Upper lobe of left lung (tissue), 6 donors: Measurements from ENCODE around the gene PRKCH. TPM values are rescaled to one million over a fixed set of nuclear protein-coding genes. Genes with fewer than 3 reads are reported as not detected.

ENCODE experiments used
- ATAC-seq, 2 donors: fragments of 200-7000 bp; cut with Tn5 transposase; one replicate each; pipeline ENCODE4 v1.9.1; 2022; ENCODE audit warnings: mild to moderate bottlenecking in 2 of 2, moderate library complexity in 2 of 2; ENCODE audit not compliant: low FRiP score in 2 of 2
- DNase-seq, 2 donors: peaks; one replicate each; pipeline ENCODE4 v3.0.0-alpha.2; 2019 to 2020
- H3K27ac ChIP-seq, 4 donors: fragments of 200-600 bp; sonication (generic); one replicate each; pipeline ENCODE4 v1.5.1; 2016 to 2019
- H3K27me3 ChIP-seq, 4 donors: fragments of 200-600 bp; sonication (generic); one replicate each; pipeline ENCODE4 v1.5.1; 2017 to 2019
- H3K36me3 ChIP-seq, 4 donors: fragments of 200-600 bp; sonication (generic); one replicate each; pipeline ENCODE4 v1.5.1; 2016 to 2019
- H3K4me1 ChIP-seq, 4 donors: fragments of 200-600 bp; sonication (generic); one replicate each; pipeline ENCODE4 v1.5.1; 2018 to 2019
- H3K4me3 ChIP-seq, 4 donors: fragments of 200-600 bp; sonication (generic); one replicate each; pipeline ENCODE4 v1.5.1; 2017 to 2019; ENCODE audit warnings: mild to moderate bottlenecking in 2 of 4, moderate library complexity in 1 of 4
- H3K9me3 ChIP-seq, 4 donors: fragments of 200-600 bp; sonication (generic); one replicate each; pipeline ENCODE4 v1.5.1; 2018 to 2019
- EP300 ChIP-seq, 4 donors: sonication (generic); formaldehyde crosslinking; IDR thresholded peaks; one replicate each; pipeline ENCODE4 v1.5.1; 2017; ENCODE audit warnings: antibody characterized with exemption in 4 of 4, control low read depth in 2 of 4
- POLR2A ChIP-seq, 4 donors: fragments of 450-650 bp; IDR thresholded peaks; one replicate each; pipeline ENCODE4 v1.5.1; 2016 to 2017; ENCODE audit warnings: antibody characterized with exemption in 4 of 4, mild to moderate bottlenecking in 2 of 4
- POLR2AphosphoS5 ChIP-seq, 2 donors: sonication (generic); formaldehyde crosslinking; IDR thresholded peaks; one replicate each; pipeline ENCODE4 v1.5.1; 2017; ENCODE audit warnings: antibody characterized with exemption in 2 of 2
- WGBS, 2 donors: methylation state at CpG; one replicate each; pipeline ENCODE4 v1.1.5; 2017 to 2018; 5-methylcytosine and 5-hydroxymethylcytosine counted together
- total RNA-seq, 6 donors: library from RNA; depleted of rRNA in 4 of 6; stranded (reverse); fragments of >200 nt in 4 of 6; gene quantifications; one replicate each; pipeline versions ENCODE4 v1.1.0 to v1.2.1, GENCODE V29; 2016 to 2021
- TF ChIP-seq, protein P1 (sequence below), 6 experiments: fragments of 450-650 bp in 4 of 6; fragments of 200-600 bp in 2 of 6; sonication (generic) in 2 of 6; IDR thresholded peaks; one replicate each; pipeline ENCODE4 v1.5.1; 2016 to 2019; ENCODE audit warnings: antibody characterized with exemption in 6 of 6
- donor health status: DM: no; HTN: no; CAD: no; lungs with moderate emphysema.
- donor health status: DM: no; HTN: yes; CAD: no; lungs with severe emphysema.

The PRKCH gene
- total RNA-seq, 6 donors from 2014 or later, result 54.0 to 102 (median 76.6) TPM

DNA sequence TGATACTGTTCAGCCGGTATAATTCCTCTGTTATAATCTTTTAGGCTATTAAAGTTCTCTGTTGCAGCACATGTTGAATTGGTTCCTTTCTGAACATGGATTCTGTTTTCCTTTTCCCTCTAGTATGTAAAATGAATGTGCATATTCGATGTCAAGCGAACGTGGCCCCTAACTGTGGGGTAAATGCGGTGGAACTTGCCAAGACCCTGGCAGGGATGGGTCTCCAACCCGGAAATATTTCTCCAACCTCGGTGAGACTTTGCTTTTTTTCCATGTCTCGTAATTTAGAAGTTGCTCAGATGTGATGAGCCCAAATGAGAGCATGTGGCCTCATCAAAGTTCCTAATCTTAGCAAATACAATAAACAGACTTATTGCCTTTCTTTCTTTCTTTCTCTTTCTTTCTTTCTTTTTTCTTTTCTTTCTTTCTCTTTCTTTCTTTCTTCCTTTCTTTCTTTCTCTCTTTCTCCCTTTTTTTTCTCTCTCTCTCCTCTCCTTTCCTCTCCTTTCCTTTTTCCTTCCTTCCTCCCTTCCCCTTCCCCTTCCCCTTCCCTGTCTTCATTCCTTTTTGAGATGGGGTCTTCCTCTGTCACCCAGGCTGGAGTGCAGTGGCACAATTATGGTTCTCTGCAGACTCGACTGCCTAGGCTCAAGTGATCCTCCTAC, 131.9 kb downstream of the PRKCH start:
- peaks cover 5 to 33% (median 11%) of the 10 kb centered on the region in 4 donors for H3K4me1 ChIP-seq
- no peak overlapping the region for H3K4me3 ChIP-seq
- H3K27me3 ChIP-seq, result no peaks in the 10 kb centered on the region
- no peak overlapping the region for H3K27ac ChIP-seq
- TF ChIP-seq, protein P1, sequence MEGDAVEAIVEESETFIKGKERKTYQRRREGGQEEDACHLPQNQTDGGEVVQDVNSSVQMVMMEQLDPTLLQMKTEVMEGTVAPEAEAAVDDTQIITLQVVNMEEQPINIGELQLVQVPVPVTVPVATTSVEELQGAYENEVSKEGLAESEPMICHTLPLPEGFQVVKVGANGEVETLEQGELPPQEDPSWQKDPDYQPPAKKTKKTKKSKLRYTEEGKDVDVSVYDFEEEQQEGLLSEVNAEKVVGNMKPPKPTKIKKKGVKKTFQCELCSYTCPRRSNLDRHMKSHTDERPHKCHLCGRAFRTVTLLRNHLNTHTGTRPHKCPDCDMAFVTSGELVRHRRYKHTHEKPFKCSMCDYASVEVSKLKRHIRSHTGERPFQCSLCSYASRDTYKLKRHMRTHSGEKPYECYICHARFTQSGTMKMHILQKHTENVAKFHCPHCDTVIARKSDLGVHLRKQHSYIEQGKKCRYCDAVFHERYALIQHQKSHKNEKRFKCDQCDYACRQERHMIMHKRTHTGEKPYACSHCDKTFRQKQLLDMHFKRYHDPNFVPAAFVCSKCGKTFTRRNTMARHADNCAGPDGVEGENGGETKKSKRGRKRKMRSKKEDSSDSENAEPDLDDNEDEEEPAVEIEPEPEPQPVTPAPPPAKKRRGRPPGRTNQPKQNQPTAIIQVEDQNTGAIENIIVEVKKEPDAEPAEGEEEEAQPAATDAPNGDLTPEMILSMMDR (IDR thresholded peaks at IDR 0.05), result no peak
- no peak for TF ChIP-seq EP300 (IDR thresholded peaks at IDR 0.05)
- TF ChIP-seq POLR2A (IDR thresholded peaks at IDR 0.05), result no peak
- TF ChIP-seq POLR2AphosphoS5 (IDR thresholded peaks at IDR 0.05), result no peak
- H3K36me3 ChIP-seq, result peaks cover 6 to 34% (median 16%) of the 10 kb centered on the region in 4 donors
- no peaks in the 10 kb centered on the region for H3K9me3 ChIP-seq
- DNase-seq, result no peak
- 85 to 87% methylated on average over 9 of the region's 9 CpGs for WGBS, 2 donors
- ATAC-seq, result no peak

DNA sequence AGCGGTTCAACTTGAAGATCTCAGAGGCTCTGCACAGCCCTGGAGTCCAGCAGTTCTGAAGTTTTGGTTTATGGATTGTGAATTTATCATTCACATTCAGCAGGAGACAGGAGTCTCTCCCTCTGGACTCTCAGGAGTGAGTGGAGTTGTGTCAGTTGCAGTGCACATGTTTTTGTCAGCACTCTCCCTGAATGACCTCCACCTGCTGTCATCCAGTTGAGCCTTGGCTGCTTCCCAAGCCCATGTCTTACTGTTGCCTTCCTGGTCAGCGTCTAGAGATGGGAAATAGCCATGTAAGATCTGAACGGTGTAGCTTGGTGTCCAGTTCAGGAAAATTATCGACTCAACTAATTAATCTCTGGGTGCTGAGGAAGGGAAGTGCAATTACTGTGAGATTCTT, 133.2 kb downstream of the PRKCH start:
- no peaks in the 10 kb centered on the region for H3K9me3 ChIP-seq
- H3K27ac ChIP-seq, result peak overlapping the region in 2 of 4 donors; percentile 2 to 19
- H3K4me3 ChIP-seq, result no peak overlapping the region
- DNase-seq (no peak), ATAC-seq (no peak)
- 61 to 77% methylated on average over 4 of the region's 4 CpGs for WGBS, 2 donors
- peaks cover 5 to 33% (median 11%) of the 10 kb centered on the region in 4 donors for H3K4me1 ChIP-seq
- H3K27me3 ChIP-seq, result no peaks in the 10 kb centered on the region
- TF ChIP-seq EP300 (IDR thresholded peaks at IDR 0.05) (no peak), POLR2A (IDR thresholded peaks at IDR 0.05) (no peak), POLR2AphosphoS5 (IDR thresholded peaks at IDR 0.05) (no peak)
- TF ChIP-seq, protein P1 (IDR thresholded peaks at IDR 0.05), result no peak
- H3K36me3 ChIP-seq, result peaks cover 6 to 48% (median 25%) of the 10 kb centered on the region in 4 donors

DNA sequence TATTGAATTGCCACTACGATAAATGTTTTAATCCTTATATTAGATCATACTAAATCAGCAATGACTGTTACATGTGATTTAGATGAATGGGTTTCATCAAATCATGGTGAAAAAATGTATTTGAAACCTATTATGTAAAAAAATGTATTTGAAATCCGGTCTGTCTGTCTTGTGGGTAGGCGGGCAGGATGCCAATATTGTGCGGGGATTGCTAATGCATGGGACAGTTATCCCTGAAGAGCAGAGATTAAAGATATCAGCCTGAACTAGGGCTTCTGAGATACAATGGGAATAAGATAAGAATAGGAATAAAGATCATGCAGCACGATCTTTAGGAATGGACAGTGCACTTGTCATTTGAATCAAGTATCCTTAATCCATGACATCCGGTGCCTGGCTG, 134.0 kb downstream of the PRKCH start:
- TF ChIP-seq POLR2AphosphoS5 (IDR thresholded peaks at IDR 0.05), result no peak
- no peak for TF ChIP-seq POLR2A (IDR thresholded peaks at IDR 0.05)
- TF ChIP-seq, protein P1 (IDR thresholded peaks at IDR 0.05), result no peak
- TF ChIP-seq EP300 (IDR thresholded peaks at IDR 0.05), result no peak
- H3K36me3 ChIP-seq, result peaks cover 6 to 55% (median 25%) of the 10 kb centered on the region in 4 donors
- WGBS, 2 donors, result 79 to 83% methylated on average over 6 of the region's 6 CpGs
- no peak for DNase-seq
- no peaks in the 10 kb centered on the region for H3K9me3 ChIP-seq
- no peak overlapping the region for H3K4me3 ChIP-seq
- ATAC-seq, result no peak
- H3K27me3 ChIP-seq, result no peaks in the 10 kb centered on the region
- peaks cover 5 to 33% (median 11%) of the 10 kb centered on the region in 4 donors for H3K4me1 ChIP-seq
- H3K27ac ChIP-seq, result no peak overlapping the region

DNA sequence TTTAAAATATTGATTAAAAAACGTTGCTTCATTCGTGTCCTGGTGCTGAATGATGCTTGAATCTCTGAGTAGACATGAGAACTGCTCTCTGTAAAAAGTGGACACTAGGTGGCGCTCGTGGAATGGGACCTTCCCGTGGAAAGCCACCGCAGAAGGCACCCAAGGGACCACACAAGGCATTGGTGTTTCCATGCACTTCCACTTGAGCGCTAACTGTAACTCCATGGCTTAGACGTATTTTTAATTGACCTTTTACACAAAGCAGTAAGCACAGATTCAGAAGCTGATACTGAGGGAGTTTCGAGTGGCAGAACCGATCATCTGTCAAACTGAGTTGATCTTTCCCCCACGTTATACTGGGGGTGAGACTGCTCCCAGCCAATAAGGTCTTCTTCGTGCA, 135.3 kb downstream of the PRKCH start:
- ATAC-seq (peak; percentile 69 to 84), DNase-seq (peak in 1 of 2 donors; percentile 84)
- Histone ChIP-seq H3K4me3 (no peak overlapping the region), H3K9me3 (no peaks in the 10 kb centered on the region), H3K4me1 (peaks cover 5 to 35% (median 18%) of the 10 kb centered on the region in 4 donors), H3K27ac (no peak overlapping the region), H3K36me3 (peaks cover 6 to 50% (median 23%) of the 10 kb centered on the region in 4 donors), H3K27me3 (no peaks in the 10 kb centered on the region)
- no peak for TF ChIP-seq POLR2A (IDR thresholded peaks at IDR 0.05)
- TF ChIP-seq, protein P1 (IDR thresholded peaks at IDR 0.05), result peak; percentile 60 to 85 (median 76)
- 40 to 41% methylated on average over 12 of the region's 12 CpGs for WGBS, 2 donors

DNA sequence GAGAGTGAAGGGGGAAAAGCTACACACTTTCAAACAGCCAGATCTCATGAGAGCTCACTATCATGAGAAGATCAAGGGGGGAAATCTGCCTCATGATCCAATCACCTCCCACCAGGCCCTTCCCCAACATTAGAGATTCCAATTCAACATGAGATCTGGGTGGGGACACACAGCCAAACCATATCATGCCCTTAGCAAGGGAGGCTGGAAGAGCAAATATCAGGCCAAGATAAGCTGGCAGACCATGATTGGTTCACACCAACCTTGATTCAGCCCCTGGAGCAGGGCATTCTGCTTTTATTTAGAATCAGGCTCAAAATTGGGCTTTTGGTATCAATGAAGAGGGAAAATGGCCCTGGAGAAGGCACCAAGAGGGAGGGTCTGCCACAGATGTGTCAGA, 137.4 kb downstream of the PRKCH start:
- DNase-seq, result no peak
- no peaks in the 10 kb centered on the region for H3K27me3 ChIP-seq
- no peak for ATAC-seq
- H3K9me3 ChIP-seq, result no peaks in the 10 kb centered on the region
- no peak for TF ChIP-seq EP300 (IDR thresholded peaks at IDR 0.05)
- TF ChIP-seq, protein P1 (IDR thresholded peaks at IDR 0.05), result no peak
- no peak for TF ChIP-seq POLR2A (IDR thresholded peaks at IDR 0.05)
- TF ChIP-seq POLR2AphosphoS5 (IDR thresholded peaks at IDR 0.05), result no peak
- peaks cover 13 to 34% (median 24%) of the 10 kb centered on the region in 4 donors for H3K4me1 ChIP-seq
- H3K27ac ChIP-seq, result no peak overlapping the region
- no peak overlapping the region for H3K4me3 ChIP-seq
- H3K36me3 ChIP-seq, result peaks cover 6 to 45% (median 21%) of the 10 kb centered on the region in 4 donors
